GM18520 (cell line): Measurements from ENCODE around the gene ZNF416.

Experiments used
- ATAC-seq: cut with Tn5 transposase; IDR thresholded peaks from one replicate; pipeline ENCODE4 v1.9.1; 2021; ENCODE audit not compliant: unreplicated experiment

Gene ZNF416

GRCh38 chr19:57578487-57579205 is at the start of gene ZNF416:
Gene ZNF416 (minus strand): TSS chr19:57578911. CDS start chr19:57578704, 207 bp downstream.
- peak; percentile 91 for ATAC-seq

- ATAC-seq: no peak
Observed at GRCh38 chr19:57623091-57623490, 44.4 kb upstream of the ZNF416 start.

- ATAC-seq: no peak
Observed at GRCh38 chr19:57620673-57621348, 42.1 kb upstream of the ZNF416 start.

GRCh38 chr19:57615346-57615745 is 36.6 kb upstream of the ZNF416 start:
- no peak for ATAC-seq

GRCh38 chr19:57613941-57614743 is 35.4 kb upstream of the ZNF416 start, which contains the start of gene ZNF134:
Gene ZNF134 (plus strand): TSS chr19:57614242. CDS start chr19:57619469, 5,227 bp downstream.
- ATAC-seq: peak; percentile 86

- no peak for ATAC-seq
Observed at GRCh38 chr19:57611113-57611512, 32.4 kb upstream of the ZNF416 start.

GRCh38 chr19:57606931-57607330 is 28.2 kb upstream of the ZNF416 start:
- no peak for ATAC-seq

GRCh38 chr19:57599761-57600383 is 21.2 kb upstream of the ZNF416 start, which contains the start of gene ZNF530:
Gene ZNF530 (plus strand): TSS chr19:57599885. CDS start chr19:57604346, 4,461 bp downstream.
- ATAC-seq: peak; percentile 94

- ATAC-seq: peak; percentile 14
Observed at GRCh38 chr19:57599377-57599760, 20.7 kb upstream of the ZNF416 start.

GRCh38 chr19:57587529-57587928 is 8.8 kb upstream of the ZNF416 start:
- ATAC-seq: no peak

- peak; percentile 37 for ATAC-seq
Observed at GRCh38 chr19:57583521-57584416, 5.1 kb upstream of the ZNF416 start, which contains the start of gene ZIK1. Gene ZIK1 (plus strand): TSS chr19:57584145. CDS start chr19:57584357, 212 bp downstream.

GRCh38 chr19:57583104-57583520 is 4.4 kb upstream of the ZNF416 start:
- ATAC-seq: no peak

- ATAC-seq: no peak
Observed at GRCh38 chr19:57576661-57577060, 2.0 kb downstream of the ZNF416 start.

GRCh38 chr19:57572415-57572947 is 6.2 kb downstream of the ZNF416 start:
- ATAC-seq: no peak

- ATAC-seq: no peak
Observed at GRCh38 chr19:57570707-57571106, 8.0 kb downstream of the ZNF416 start.

- no peak for ATAC-seq
Observed at GRCh38 chr19:57566396-57567265, 12.1 kb downstream of the ZNF416 start.

GRCh38 chr19:57563547-57563946 is 15.2 kb downstream of the ZNF416 start:
- no peak for ATAC-seq

- ATAC-seq: no peak
Observed at GRCh38 chr19:57560049-57560491, 18.6 kb downstream of the ZNF416 start.
